ENCODE results near the gene EFCAB6. TPM values are rescaled to one million over a fixed set of nuclear protein-coding genes. Genes with fewer than 3 reads are reported as not detected.

The EFCAB6 gene
- total and polyA plus RNA-seq, 2 of the 4 experiments (the other 2 are of a cell fraction), result 0.44 to 1.1 TPM

DNA sequence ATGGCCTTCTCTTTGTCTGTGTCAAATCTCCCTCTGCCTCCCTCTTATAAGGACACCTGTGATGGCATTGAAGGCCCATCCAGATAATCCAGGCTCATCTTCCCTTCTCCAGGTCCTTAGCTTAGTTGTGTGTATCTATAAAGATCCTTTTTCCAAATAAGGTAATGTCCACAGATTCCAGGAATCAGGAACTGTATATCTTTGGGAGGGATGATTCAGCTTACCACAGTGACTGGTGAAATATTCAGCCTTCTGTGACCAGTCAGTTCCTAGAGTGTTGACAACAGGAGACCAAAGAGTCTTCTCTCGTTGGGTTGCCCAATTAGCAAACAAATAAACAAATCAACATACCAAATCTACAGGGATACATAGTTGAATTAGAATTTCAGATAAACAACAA lies 224.5 kb downstream of the EFCAB6 start:
- Histone ChIP-seq H3K56ac (ENCODE audit: extremely low read depth, insufficient read depth, low read length) (no peak overlapping the region), H3K4me3 (ENCODE audit: insufficient read depth, low read depth, low read length) (no peak overlapping the region), H3K4me1 (ENCODE audit: control insufficient read depth, insufficient read depth, low read length) (no peaks in the 10 kb centered on the region), H3K79me1 (ENCODE audit: low read depth in 1 of 2, low read length in 2 of 2) (no peaks in the 10 kb centered on the region), H3K9ac (ENCODE audit: low read depth, low read length) (no peak overlapping the region), H3K4ac (ENCODE audit: low read depth, low read length) (no peak overlapping the region), H2AFZ (replicated peaks; ENCODE audit: low read length, poor library complexity) (no peak overlapping the region), H4K5ac (ENCODE audit: low read depth, low read length) (no peak overlapping the region), H2BK15ac (ENCODE audit: low read depth, low read length) (no peak overlapping the region), H3K36me3 (ENCODE audit: control insufficient read depth, insufficient read depth, low read length) (no peaks in the 10 kb centered on the region), H3K23ac (ENCODE audit: low read depth, low read length) (no peak overlapping the region), H2AK5ac (ENCODE audit: low read depth, low read length) (no peak overlapping the region), H3K27ac (ENCODE audit: insufficient read depth, low read length) (no peak overlapping the region), H3K4me2 (ENCODE audit: low read depth, low read length) (no peak overlapping the region), H3K18ac (ENCODE audit: low read depth, low read length) (no peak overlapping the region), H3K14ac (replicated peaks; ENCODE audit: low read depth, low read length) (no peak overlapping the region), H2AK9ac (replicated peaks; ENCODE audit: low read depth, low read length, poor library complexity) (no peak overlapping the region), H2BK5ac (ENCODE audit: low read depth, low read length, poor library complexity, severe bottlenecking) (no peak overlapping the region), H3K9me1 (ENCODE audit: insufficient read depth, low read length) (no peaks in the 10 kb centered on the region), H3K9me3 (ENCODE audit: control insufficient read depth, insufficient read depth, low read length) (peaks cover 10% of the 10 kb centered on the region; the same call in 1 of the 2 replicates), H4K8ac (ENCODE audit: low read depth in 2 of 2, low read length in 2 of 2) (no peak overlapping the region), H3K27me3 (ENCODE audit: control insufficient read depth, insufficient read depth, low read length) (no peaks in the 10 kb centered on the region), H2BK120ac (ENCODE audit: low read depth, low read length) (no peak overlapping the region), H4K91ac (ENCODE audit: insufficient read depth, low read depth, low read length) (no peak overlapping the region), H4K20me1 (ENCODE audit: insufficient read depth, low read length) (no peaks in the 10 kb centered on the region), H2BK20ac (ENCODE audit: low read depth, low read length) (no peak overlapping the region)
- POLR2A ChIA-PET (ENCODE audit: unreplicated experiment), result no interaction called here
- ATAC-seq (ENCODE audit: low read depth) (peak; percentile 24; the same call in 1 of the 2 replicates), DNase-seq (peak; percentile 24)
- BruUV-seq (replicated peaks), result no TSS peak
- in situ Hi-C loops (cut with MboI; ENCODE audit: low sequenced_read_pairs) (no loop called here), intact Hi-C loops (cut with micrococcal nuclease) (no loop called here), dilution Hi-C loops (cut with HindIII; ENCODE audit: low sequenced_read_pairs, unreplicated experiment) (no loop called here)
- WGBS, 2 experiments (ENCODE audit: extremely low coverage in 2 of 2, insufficient read length in 1 of 2), result no CpG with 5 or more reads among the region's 1 CpG
- CTCF ChIA-PET, result no interaction called here
- TF ChIP-seq BHLHE40 (IDR thresholded peaks at IDR 0.05; ENCODE audit: low read depth, low read length), result no peak
- no peak for TF ChIP-seq SMC3 (IDR thresholded peaks at IDR 0.05; ENCODE audit: low read depth, low read length)
- no peak for TF ChIP-seq MXI1 (IDR thresholded peaks at IDR 0.05; ENCODE audit: borderline replicate concordance, low read depth, low read length)
- no peak for TF ChIP-seq RAD21 (IDR thresholded peaks at IDR 0.05; ENCODE audit: low read length)
- no peak for TF ChIP-seq MAZ (IDR thresholded peaks at IDR 0.05; ENCODE audit: borderline replicate concordance, low read depth, low read length)
- no peak for TF ChIP-seq CHD1 (IDR thresholded peaks at IDR 0.05; ENCODE audit: low read depth, low read length)
- TF ChIP-seq, protein P1, sequence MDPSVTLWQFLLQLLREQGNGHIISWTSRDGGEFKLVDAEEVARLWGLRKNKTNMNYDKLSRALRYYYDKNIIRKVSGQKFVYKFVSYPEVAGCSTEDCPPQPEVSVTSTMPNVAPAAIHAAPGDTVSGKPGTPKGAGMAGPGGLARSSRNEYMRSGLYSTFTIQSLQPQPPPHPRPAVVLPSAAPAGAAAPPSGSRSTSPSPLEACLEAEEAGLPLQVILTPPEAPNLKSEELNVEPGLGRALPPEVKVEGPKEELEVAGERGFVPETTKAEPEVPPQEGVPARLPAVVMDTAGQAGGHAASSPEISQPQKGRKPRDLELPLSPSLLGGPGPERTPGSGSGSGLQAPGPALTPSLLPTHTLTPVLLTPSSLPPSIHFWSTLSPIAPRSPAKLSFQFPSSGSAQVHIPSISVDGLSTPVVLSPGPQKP (IDR thresholded peaks at IDR 0.05; ENCODE audit: borderline replicate concordance, low read depth, low read length), result no peak
- TF ChIP-seq CEBPB (IDR thresholded peaks at IDR 0.05; ENCODE audit: low read depth, low read length), result no peak
- TF ChIP-seq, protein P2, sequence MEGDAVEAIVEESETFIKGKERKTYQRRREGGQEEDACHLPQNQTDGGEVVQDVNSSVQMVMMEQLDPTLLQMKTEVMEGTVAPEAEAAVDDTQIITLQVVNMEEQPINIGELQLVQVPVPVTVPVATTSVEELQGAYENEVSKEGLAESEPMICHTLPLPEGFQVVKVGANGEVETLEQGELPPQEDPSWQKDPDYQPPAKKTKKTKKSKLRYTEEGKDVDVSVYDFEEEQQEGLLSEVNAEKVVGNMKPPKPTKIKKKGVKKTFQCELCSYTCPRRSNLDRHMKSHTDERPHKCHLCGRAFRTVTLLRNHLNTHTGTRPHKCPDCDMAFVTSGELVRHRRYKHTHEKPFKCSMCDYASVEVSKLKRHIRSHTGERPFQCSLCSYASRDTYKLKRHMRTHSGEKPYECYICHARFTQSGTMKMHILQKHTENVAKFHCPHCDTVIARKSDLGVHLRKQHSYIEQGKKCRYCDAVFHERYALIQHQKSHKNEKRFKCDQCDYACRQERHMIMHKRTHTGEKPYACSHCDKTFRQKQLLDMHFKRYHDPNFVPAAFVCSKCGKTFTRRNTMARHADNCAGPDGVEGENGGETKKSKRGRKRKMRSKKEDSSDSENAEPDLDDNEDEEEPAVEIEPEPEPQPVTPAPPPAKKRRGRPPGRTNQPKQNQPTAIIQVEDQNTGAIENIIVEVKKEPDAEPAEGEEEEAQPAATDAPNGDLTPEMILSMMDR (conservative IDR thresholded peaks at IDR 0.05; ENCODE audit: low read depth, low read length), result no peak
- TF ChIP-seq RCOR1 (IDR thresholded peaks at IDR 0.05; ENCODE audit: insufficient replicate concordance, low read length), result no peak
- TF ChIP-seq MAFK (IDR thresholded peaks at IDR 0.05; ENCODE audit: low read depth, low read length), result no peak
- TF ChIP-seq, protein P3, sequence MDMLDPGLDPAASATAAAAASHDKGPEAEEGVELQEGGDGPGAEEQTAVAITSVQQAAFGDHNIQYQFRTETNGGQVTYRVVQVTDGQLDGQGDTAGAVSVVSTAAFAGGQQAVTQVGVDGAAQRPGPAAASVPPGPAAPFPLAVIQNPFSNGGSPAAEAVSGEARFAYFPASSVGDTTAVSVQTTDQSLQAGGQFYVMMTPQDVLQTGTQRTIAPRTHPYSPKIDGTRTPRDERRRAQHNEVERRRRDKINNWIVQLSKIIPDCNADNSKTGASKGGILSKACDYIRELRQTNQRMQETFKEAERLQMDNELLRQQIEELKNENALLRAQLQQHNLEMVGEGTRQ (IDR thresholded peaks at IDR 0.05; ENCODE audit: low read depth, low read length), result no peak
- no peak for TF ChIP-seq NFE2L2 (IDR thresholded peaks at IDR 0.05; ENCODE audit: low read depth, low read length)
- TF ChIP-seq RFX5 (IDR thresholded peaks at IDR 0.05; ENCODE audit: low read depth, low read length), result no peak
- no peak for TF ChIP-seq POLR2A (IDR thresholded peaks at IDR 0.05; ENCODE audit: low read depth, low read length)
- no peak for TF ChIP-seq FOS (IDR thresholded peaks at IDR 0.05; ENCODE audit: low read depth, low read length)
